Esophagus (tissue), 2 donors: ENCODE data around the gene COL13A1. TPM values are rescaled to one million over a fixed set of nuclear protein-coding genes. Genes with fewer than 3 reads are reported as not detected.

ENCODE experiments used
- H3K27ac ChIP-seq, 2 donors: one replicate each; pipeline ENCODE4 v1.5.1; 2013; ENCODE audit warnings: low read depth in 2 of 2, mild to moderate bottlenecking in 2 of 2, inconsistent platforms in 1 of 2, low read length in 1 of 2, moderate library complexity in 1 of 2
- H3K27me3 ChIP-seq, 2 donors: one replicate each; pipeline ENCODE4 v1.6.1; 2013; ENCODE audit warnings: low read length in 2 of 2, control low read depth in 1 of 2, mild to moderate bottlenecking in 1 of 2; ENCODE audit not compliant: insufficient read depth in 2 of 2, control insufficient read depth in 1 of 2
- H3K36me3 ChIP-seq, 2 donors: one replicate each; pipeline ENCODE4 v1.6.1; 2013; ENCODE audit warnings: low read length in 1 of 2; ENCODE audit not compliant: control insufficient read depth in 2 of 2, insufficient read depth in 2 of 2
- H3K4me1 ChIP-seq, 2 donors: one replicate each; pipeline ENCODE4 v1.6.1; 2013; ENCODE audit warnings: low read length in 1 of 2; ENCODE audit not compliant: control insufficient read depth in 2 of 2, insufficient read depth in 2 of 2
- H3K4me3 ChIP-seq, 2 donors: one replicate each; pipeline ENCODE4 v1.5.1; 2013; ENCODE audit warnings: low read length in 2 of 2, mild to moderate bottlenecking in 2 of 2, low read depth in 1 of 2, moderate library complexity in 1 of 2
- H3K9me3 ChIP-seq, 2 donors: one replicate each; pipeline ENCODE4 v1.6.1; 2013; ENCODE audit warnings: mild to moderate bottlenecking in 2 of 2, low read depth in 1 of 2, low read length in 1 of 2, moderate library complexity in 1 of 2; ENCODE audit not compliant: control insufficient read depth in 2 of 2, insufficient read depth in 1 of 2
- WGBS, 2 donors: extraction: QIAGEN DNeasy Blood & Tissue Kit; methylation state at CpG; one replicate each; pipeline ENCODE4 v1.1.7; 2013; 5-methylcytosine and 5-hydroxymethylcytosine counted together
- polyA plus RNA-seq, 2 donors: library from polyadenylated mRNA; stranded (reverse); fragments of 200-250 nt; gene quantifications; one replicate each; pipeline ENCODE4 v1.2.3, GENCODE V29; 2013
- donor health status: healthy with polysubstance abuse.
- donor health status: Bipolar disorder and iron deficiency.

Gene COL13A1
- polyA plus RNA-seq, 2 donors: 0.95 to 2.0 TPM

DNA sequence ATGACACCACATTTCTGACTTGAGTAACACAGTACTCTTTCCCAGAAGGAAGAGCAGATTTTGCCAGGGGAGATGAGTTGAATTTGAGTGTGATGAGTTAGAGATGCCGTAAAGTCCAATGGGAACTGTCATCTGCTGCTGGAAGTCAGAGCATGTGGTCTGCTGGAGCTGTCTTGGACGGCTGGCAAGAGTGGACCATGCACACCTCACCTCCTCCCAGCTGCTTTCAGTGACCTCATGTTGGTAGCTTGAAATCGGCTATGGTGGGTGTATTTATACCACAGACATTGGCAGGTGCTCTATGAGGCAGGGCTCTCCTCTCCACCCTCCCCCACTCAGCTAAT lies 82.3 kb downstream of the COL13A1 start:
- Histone ChIP-seq H3K27ac (no peak overlapping the region), H3K27me3 (no peaks in the 10 kb centered on the region), H3K36me3 (no peaks in the 10 kb centered on the region), H3K4me1 (no peaks in the 10 kb centered on the region), H3K4me3 (no peak overlapping the region), H3K9me3 (no peaks in the 10 kb centered on the region)
- 64 to 70% methylated on average over 3 of the region's 3 CpGs for WGBS, 2 donors

DNA sequence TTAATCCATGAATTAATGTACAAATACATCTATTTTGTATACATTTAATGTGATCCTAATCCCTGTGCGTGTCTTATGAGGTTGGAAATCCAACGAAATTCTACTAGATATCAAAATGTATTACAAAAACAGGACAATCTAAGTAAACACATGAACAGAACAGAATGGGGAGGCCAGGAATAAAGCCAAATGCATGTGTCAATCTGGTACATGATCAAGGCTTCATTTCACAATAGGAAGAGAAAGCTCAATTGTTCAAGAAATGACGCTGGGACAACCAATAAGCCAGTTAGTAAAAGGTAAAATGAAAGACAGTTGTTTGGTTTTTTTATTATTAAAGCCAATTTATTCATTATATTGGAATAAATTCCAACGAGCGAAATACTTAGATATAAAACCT lies 83.0 kb downstream of the COL13A1 start:
- Histone ChIP-seq H3K4me3 (no peak overlapping the region), H3K27ac (no peak overlapping the region), H3K27me3 (no peaks in the 10 kb centered on the region)

DNA sequence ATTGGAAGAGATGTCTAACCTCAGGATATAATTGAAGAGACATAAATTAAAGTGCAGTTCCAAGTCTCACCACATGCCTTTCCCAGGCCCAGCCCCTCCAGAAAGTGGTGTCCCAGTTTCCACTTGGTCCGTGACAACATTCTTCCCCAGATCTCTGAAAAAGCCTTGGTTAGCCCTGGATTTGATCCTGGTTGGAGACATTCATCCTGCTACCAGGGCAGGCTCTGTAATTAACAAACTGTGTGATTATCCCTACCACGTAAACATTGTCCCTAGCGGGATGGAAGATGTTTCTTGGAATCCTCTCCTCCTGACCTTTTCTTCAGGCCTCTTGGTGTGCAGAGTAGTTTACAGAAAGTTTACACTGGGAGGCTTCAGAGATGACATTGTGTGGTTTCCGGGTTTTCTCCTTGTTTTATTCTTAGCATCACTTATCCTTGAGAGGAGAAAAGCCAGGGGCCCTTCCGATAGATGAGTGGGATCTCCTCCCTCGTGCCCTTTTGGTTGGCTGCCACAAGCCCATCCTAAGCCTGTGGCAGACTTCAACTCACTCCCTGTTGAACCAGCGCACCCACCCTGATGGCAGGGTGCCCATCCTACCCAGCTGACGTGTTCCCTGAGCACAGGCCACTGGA lies 83.8 kb downstream of the COL13A1 start:
- 66% methylated on average over 8 of the region's 8 CpGs for WGBS, 2 donors
- no peaks in the 10 kb centered on the region for H3K36me3 ChIP-seq
- H3K27me3 ChIP-seq: no peaks in the 10 kb centered on the region
- H3K9me3 ChIP-seq: no peaks in the 10 kb centered on the region
- no peaks in the 10 kb centered on the region for H3K4me1 ChIP-seq
- H3K27ac ChIP-seq: no peak overlapping the region
- H3K4me3 ChIP-seq: no peak overlapping the region

More for the DNA sequence above, 83.0 kb downstream of the COL13A1 start:
- WGBS, 2 donors: 73 to 82% methylated on average over 5 of the region's 5 CpGs
- Histone ChIP-seq H3K4me1 (no peaks in the 10 kb centered on the region), H3K36me3 (no peaks in the 10 kb centered on the region), H3K9me3 (no peaks in the 10 kb centered on the region)

DNA sequence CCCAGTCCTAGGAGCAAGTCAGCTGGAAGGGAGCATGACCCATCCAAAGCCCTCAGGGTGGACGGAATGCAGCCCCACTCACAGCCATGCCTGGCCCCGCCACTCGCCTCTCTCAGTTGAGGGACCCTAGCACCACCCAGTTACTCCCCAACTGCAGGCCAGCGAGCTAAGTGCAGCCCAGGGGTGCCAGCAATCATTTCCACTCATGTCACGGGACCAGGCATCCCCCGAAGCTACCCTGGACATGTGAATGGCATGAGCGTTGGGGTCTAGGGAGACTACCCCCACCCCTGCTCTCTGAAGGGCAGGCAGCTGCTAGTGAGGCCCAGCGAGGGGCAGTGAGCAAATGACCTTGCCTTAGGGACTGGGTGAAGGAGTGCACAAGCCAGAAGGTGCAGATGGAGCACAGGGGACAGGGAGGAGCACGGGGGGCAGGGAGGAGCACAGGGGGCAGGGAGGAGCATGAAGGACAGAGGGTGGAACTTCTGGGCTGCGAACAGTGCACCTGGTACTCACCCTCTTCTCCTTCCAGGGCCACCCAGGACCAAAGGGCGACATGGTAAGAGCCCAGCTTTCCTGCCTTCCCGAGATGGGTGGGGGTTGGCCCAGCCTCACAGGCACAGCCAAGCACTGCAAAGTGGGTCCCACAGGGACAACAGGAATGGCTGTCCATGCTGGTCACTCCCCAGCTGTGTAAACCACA lies 87.3 kb downstream of the COL13A1 start:
- Histone ChIP-seq H3K9me3 (no peaks in the 10 kb centered on the region), H3K4me3 (no peak overlapping the region), H3K36me3 (no peaks in the 10 kb centered on the region), H3K27ac (no peak overlapping the region), H3K4me1 (no peaks in the 10 kb centered on the region), H3K27me3 (no peaks in the 10 kb centered on the region)
- WGBS, 2 donors: 81 to 85% methylated on average over 12 of the region's 12 CpGs

DNA sequence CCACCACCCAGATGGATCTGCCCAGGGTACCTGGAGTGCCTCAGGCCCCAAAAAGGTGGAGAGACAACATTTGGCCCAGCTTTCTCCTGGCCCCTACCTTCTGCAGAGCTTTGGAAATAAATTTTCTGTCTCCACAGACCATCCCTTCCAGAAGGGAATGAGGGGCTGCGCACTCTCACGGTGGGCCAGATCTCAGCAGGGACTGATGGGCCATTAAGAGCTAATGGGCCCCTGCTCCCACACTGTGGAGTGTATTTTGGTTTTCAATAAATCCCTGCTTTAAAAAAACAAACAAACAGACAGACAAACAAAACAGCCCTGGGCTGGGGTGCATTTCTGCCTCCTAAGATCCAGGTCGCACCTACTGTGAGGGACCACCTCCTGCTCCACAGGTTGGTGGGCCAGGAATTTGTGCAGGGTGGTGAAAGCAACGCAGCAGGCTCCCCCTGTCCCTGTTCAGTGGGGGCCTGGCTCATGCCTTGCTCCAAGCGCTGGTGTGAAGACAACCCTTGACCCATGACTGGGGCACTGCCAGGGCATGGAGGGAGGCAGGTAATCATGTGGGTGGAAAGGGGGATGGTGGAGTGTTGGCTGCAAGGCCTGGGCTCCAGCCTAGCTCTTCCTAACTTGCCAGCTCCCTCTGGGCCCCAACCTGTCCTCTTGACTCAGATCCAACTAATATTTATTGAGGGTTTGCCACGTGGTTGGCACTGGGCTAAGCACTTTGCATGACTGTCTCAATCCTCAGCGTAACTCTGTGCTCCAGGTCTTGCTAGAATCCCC lies 88.5 kb downstream of the COL13A1 start:
- Histone ChIP-seq H3K4me1 (no peaks in the 10 kb centered on the region), H3K27ac (no peak overlapping the region), H3K9me3 (no peaks in the 10 kb centered on the region), H3K36me3 (no peaks in the 10 kb centered on the region), H3K27me3 (no peaks in the 10 kb centered on the region), H3K4me3 (no peak overlapping the region)
- 59 to 71% methylated on average over 7 of the region's 7 CpGs for WGBS, 2 donors

GRCh38 chr10:69891057-69891617 lies 89.4 kb downstream of the COL13A1 start:
- H3K4me3 ChIP-seq: no peak overlapping the region
- H3K36me3 ChIP-seq: no peaks in the 10 kb centered on the region
- no peaks in the 10 kb centered on the region for H3K4me1 ChIP-seq
- H3K27me3 ChIP-seq: no peaks in the 10 kb centered on the region
- 81 to 83% methylated on average over 9 of the region's 9 CpGs for whole genome bisulfite sequencing, 2 donors
- H3K27ac ChIP-seq: no peak overlapping the region
- no peaks in the 10 kb centered on the region for H3K9me3 ChIP-seq

GRCh38 chr10:69892406-69892805 lies 90.7 kb downstream of the COL13A1 start:
- Histone ChIP-seq H3K27ac (no peak overlapping the region), H3K27me3 (no peaks in the 10 kb centered on the region), H3K36me3 (no peaks in the 10 kb centered on the region), H3K9me3 (no peaks in the 10 kb centered on the region), H3K4me1 (no peaks in the 10 kb centered on the region), H3K4me3 (no peak overlapping the region)
- 69 to 80% methylated on average over 7 of the region's 7 CpGs for WGBS, 2 donors

DNA sequence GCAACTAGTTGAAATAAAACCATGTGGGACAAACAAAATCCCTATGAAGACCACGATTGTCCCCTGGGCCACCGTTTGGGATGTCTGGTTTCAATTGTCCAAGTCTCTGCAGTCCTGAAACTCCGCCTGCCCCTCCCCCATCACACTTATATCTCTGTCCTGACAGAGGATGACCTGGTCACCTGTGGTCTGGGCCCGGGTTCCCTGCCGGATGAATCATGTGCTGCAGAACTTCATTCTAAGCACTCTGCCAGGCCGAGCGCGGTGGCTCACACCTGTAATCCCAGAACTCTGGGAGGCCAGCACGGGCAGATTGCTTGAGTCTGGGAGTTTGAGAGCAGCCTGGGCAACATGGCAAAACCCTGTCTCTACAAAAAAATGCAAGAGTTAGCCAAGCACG lies 91.1 kb downstream of the COL13A1 start:
- Histone ChIP-seq H3K36me3 (no peaks in the 10 kb centered on the region), H3K9me3 (no peaks in the 10 kb centered on the region), H3K27me3 (no peaks in the 10 kb centered on the region), H3K27ac (no peak overlapping the region), H3K4me1 (no peaks in the 10 kb centered on the region), H3K4me3 (no peak overlapping the region)
- WGBS, 2 donors: 86% methylated on average over 10 of the region's 10 CpGs

DNA sequence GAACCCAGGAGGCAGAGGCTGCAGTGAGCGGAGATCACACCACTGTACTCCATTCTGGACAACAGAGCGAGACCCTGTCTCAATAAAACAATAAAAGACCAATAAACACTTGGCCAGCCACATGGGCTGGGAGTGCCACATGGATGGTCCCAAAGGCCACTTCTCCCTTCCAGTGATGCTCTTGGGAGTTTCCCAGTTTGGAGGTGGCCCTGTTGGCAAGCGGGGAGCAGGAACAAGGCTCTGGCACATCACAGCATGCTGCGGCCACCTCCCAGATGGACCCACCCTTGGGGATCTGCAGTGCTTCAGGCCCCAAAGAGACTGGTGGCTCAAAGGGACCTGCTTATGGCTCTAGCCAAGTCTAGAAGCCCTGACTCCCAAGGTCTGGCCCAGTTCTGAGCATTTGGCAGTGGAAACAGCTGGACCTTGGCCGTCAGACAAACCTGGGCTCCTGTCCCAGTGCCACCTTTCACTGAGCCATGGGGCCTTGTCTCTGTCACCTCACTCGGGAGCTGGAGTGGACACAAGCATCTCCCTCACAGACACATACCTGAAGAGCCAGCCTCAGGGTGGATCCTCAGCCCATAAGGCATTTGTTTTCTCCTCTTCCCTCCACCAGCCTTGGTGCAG lies 91.7 kb downstream of the COL13A1 start:
- Histone ChIP-seq H3K27ac (no peak overlapping the region), H3K4me1 (no peaks in the 10 kb centered on the region), H3K4me3 (no peak overlapping the region), H3K36me3 (no peaks in the 10 kb centered on the region), H3K27me3 (no peaks in the 10 kb centered on the region), H3K9me3 (no peaks in the 10 kb centered on the region)
- WGBS, 2 donors: 77 to 82% methylated on average over 6 of the region's 6 CpGs
